Dermis blood vessel endothelial cell (primary cell): ENCODE data around the gene LRRC2. TPM values are rescaled to one million over a fixed set of nuclear protein-coding genes. Genes with fewer than 3 reads are reported as not detected.

ENCODE experiments used
- DNase-seq: peaks from one replicate; pipeline ENCODE4 v3.0.0; 2010
- total RNA-seq: library from RNA; depleted of rRNA; stranded (reverse); fragments of >200 nt; gene quantifications from 2 replicates; pipeline ENCODE4 v1.2.3, GENCODE V29; 2014

The LRRC2 gene
- total RNA-seq, 1 donor from 2014 or later = under 0.01 TPM

DNA sequence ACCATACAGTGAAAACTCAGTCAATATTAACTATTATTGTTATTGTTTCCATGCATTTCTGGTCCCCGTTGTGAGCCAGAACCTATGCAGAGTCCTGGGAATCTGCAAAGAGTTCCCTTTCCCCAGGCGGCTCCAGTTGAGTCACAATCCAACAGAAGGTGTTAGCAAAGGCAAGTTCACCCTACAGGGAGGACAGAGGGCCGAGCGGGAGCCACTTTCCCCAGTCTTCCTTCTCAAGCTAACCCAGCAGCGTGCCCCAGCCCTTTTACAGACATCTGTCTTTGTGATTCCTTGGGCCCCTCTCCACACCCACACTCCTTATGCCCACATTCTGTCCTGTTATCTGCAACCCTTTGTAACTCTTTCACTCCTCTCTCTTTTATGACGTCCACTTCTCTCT lies 88.3 kb downstream of the LRRC2 start:
- no peak for DNase-seq

DNA sequence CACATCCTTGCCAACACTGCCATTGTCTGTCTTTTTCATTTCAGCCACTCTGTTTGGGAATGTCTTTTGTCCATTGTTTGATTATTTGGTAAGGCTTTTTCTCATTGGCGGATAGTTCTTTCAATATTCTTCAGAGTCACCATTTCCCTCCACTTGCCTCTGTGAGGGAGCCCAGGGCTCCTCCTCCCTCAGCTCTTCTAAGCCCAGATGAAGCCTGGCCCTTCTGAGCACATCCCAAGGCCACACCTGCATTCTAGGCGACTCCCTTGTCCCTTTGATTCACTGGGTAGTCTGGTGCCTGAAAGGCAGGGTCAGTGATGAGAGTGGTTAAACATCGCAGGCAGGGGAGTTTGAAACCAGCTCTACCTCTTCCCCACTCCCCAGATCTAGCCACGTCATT lies 89.0 kb downstream of the LRRC2 start:
- DNase-seq = no peak

DNA sequence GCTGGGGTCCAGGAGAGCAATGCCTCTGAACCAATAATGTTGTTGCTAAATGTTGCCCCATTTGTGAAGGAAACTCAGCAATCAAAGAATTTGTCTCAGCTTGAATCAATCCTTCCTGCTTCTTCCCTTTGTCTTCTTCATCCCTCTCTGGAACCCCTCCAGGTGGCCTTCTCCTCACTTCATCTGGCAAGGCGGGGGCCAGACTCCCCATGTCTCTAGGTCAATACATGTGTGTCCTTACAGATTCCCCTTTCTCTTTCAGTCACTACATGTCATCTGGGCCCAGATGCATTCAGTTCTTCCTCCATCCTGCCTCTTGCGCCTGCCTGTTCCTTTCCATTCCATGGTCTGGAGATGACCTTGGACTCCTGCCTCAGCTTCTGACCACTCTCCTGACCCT lies 93.4 kb downstream of the LRRC2 start:
- DNase-seq = no peak

DNA sequence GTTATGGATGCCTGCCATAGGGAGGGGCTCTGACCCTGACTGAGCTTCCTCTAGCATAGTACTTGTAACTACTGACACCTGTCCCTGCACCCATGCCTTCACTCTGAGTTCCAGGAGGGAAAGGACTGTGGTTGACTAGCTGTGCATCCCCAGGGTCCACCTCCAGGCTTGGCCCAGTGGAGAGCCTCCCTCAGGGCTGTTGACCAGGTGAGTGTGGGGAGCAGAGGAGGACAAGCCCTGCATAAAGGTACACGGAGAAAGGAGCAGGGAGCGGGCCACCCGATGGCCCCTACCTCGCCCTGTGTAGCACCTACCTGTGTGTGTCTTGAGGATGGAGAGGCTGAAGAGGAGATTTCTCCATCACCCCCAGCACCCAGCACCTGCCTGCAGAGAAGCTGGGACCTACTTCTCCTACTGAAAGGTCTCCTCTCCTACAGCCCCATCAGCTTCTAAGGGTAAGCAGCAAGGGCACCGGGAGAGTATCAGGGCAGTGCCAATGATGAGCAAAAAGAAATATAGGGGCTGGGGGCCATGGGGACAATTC lies 94.7 kb downstream of the LRRC2 start:
- no peak for DNase-seq

DNA sequence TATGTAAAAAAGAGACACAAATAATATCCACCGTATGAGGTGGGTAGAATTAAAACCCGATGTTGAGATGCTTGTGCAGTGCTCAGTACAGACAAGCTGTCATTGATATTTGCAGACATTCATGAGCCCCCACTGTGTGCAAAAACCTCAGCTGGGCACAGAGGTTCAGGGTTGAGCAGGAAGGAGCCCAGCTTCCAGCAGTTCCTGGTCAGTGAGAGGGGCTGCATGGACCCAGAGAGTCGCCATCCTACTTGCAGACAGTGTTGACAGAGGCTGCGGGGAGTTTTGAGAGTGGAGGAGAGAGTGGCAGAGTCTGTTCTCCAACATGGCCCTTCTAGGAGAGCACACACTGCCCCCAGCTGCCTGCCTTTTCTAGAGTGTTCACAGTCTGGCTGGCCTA lies 95.3 kb downstream of the LRRC2 start:
- DNase-seq = no peak

DNA sequence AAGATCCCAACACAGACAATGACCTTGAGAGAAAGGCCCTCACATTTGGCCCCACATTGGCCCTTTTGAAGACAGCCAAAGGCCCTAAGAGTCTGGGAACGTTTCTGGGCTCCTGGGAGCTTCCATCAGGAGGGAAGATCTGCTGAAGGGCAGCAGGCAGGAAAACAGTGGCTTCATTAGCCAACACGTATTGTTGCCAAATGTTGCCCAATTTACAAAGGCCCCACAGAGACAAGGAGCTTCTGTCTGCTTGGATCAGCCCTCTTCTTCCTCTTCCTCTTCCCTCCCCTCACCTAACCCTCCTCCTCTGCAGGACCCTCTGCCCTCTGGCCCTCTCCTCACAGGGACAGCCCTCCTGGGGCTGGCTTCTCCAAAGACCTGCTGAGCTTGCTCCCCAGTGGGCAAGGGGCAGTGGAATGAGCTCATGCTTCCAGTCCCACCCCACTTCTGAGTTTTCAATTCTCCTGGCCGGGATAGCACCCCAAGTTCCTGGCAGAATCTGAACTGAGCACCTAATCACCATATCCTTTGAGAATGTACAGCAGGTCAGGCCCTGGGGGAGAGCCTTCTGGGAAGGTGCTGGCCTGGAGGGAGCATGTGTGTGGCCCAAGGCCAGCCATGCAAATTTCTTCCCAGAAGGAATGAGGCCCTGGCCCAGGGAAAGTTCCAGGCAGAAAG lies 96.3 kb downstream of the LRRC2 start:
- DNase-seq = no peak

DNA sequence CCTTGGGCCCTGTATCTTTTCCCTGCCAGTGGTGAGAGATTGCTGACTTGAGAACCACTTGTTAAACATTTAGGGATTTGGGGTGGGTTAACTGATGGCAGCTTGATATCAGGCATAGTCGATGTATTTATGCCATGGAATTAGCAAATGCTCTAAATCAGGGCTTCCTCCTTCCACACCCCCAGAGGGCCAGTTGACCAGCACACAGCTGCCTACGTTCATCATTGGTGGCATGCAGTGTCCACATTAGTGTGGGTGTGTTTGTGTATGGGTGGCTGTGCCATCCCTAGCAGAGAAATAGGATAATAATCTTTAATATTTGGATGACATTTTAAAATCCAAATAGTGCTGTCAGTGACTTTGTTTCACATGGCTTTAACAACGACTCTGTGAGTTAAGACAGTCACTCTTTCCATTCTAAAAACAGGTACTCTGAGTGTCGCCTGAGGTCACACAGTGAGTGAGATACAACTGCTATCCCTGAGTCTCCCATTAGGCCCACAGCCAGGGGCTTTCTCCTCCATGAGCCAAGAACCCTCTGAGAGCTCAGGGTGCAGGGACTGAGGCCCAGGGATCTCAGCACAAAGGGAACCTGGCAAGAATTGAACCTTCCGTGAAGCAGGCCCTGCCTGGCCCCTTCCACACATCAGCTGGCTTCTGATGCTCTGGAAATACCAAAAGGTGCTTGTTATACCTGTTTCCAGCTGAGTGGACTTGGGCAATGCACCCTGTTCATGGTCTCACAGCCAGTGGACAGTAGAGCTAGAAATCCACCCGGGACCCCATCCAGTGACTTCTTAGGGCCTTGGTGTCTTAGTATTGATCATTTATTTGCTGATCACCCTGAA lies 97.1 kb downstream of the LRRC2 start:
- no peak for DNase-seq

DNA sequence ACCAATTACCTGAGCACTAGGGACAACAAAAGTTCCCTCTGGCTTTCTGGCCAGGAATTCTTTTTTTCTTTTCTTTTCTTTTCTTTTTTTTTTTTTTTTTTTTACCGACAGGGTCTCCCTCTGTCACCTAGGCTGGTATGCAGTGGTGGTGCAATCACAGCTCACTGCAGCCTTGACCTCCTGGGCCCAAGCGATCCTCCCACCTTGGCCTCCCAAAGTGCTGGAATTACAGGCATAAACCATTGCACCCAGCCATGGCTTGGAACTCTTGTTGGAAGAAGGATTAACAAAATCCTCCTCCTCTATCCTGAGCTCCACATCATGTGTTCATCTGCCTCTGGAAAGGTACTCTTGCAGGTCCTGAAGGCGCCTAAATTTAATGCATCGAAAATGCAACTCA lies 98.5 kb downstream of the LRRC2 start:
- no peak for DNase-seq

DNA sequence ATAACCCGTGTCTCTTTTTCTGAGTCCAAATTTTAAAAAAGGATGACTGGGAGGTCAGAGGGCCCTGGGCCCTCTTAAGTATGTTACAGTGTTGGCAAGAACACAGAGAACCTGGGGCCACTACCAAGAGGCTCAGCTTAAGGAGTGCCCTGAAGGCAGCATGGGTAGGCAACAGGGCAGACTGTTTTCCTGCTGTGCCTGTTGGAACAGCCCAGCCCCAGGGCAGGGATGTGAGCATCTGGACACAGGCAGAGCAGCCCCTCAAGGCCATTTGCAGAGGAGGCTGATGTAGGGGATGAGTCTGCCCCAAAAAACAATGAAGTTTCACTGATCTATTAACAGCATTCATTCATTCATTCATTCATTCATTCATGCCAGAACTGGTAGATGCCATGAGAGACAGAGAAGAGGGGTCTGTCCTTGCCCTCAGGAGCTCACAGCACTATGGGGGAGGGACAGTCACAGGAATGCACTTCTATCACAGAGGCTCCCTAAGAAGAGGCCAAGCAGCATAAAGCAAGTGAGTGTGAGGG lies 99.2 kb downstream of the LRRC2 start:
- no peak for DNase-seq

DNA sequence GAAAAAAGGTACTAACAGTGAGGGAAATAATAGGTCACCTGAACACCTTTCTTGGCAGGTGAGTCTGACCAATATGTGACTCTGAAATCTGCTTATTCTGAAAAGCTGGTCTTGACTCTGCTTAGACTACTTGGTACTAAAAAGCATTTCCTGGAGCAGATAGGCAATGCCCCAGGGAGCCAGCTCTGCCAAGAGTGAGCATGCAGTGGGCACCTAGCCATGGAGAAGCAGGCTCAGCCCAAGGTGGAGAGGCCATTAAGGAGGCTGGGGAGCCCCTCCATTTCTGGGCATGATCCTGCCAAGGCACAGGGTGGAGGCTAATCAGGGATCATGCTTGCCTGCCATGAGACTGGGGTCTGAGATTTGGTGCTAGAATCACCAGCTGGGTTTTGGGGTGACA lies 99.8 kb downstream of the LRRC2 start:
- DNase-seq = no peak

Other genes starting within 250 kb of the LRRC2 start
- gene CCR2, start 212.2 kb downstream of the LRRC2 start, total RNA-seq = not detected in 2 replicates
- gene CCR5, start 195.4 kb downstream of the LRRC2 start, total RNA-seq = not detected in 2 replicates
- gene CCRL2, start 159.0 kb downstream of the LRRC2 start, total RNA-seq = 5.1 and 5.7 TPM in 2 replicates
- 0.51 and 0.93 TPM in 2 replicates for gene LTF, start 101.4 kb downstream of the LRRC2 start, total RNA-seq
- gene RTP3, start 68.3 kb downstream of the LRRC2 start, total RNA-seq = not detected in 2 replicates
- not detected in 2 replicates for gene FAM240A, start 46.2 kb upstream of the LRRC2 start, total RNA-seq
- gene ALS2CL, start 127.4 kb upstream of the LRRC2 start, total RNA-seq = 7.5 and 8.5 TPM in 2 replicates
- gene TMIE, start 135.1 kb upstream of the LRRC2 start, total RNA-seq = 0.17 TPM in 1 of 2 replicates, not detected in the other
- not detected in 2 replicates for gene PRSS50, start 151.6 kb upstream of the LRRC2 start, total RNA-seq